ENCODE results near the gene CXCL16. TPM values are rescaled to one million over a fixed set of nuclear protein-coding genes. Genes with fewer than 3 reads are reported as not detected.

The CXCL16 gene
- total and polyA plus RNA-seq, 3 donors from 2014 or later = 53.0 to 201 (median 172) TPM

DNA sequence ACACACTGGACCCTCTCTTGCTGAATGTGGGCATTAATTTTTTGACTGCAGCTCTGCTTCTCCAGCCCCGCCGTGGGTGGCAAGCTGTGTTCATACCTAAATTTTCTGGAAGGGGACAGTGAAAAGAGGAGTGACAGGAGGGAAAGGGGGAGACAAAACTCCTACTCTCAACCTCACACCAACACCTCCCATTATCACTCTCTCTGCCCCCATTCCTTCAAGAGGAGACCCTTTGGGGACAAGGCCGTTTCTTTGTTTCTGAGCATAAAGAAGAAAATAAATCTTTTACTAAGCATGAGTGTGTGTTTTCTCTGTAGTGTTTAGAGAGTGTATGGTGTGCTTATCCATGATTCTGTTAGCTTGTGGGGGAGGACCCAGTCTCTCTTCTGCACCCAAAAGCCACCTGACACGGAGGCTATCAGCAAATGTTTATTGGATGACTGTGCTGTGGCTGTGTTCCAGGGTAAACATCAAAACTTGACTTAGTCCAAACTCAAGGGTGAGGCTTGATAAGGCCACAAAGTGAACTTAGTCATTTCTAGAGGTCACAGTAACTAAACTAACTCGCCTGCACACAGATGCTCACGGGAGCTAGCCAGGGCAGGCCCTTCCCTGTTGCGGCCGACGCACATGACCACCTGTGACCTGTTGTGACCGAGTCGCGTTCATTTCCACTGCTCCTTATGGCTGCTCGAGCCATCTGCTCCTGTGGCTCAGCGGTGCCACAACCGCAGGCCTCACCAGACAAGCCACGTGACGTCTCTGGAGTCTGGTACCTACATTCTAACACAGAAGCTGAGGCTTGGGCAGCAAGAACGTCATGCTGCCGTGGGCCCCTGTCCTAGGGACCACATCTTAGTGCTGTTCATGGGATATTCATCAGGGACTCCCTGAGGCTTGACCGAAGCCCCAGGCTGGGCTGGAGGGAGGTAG, 18.3 kb downstream of the CXCL16 start:
- TF ChIP-seq, protein P1, sequence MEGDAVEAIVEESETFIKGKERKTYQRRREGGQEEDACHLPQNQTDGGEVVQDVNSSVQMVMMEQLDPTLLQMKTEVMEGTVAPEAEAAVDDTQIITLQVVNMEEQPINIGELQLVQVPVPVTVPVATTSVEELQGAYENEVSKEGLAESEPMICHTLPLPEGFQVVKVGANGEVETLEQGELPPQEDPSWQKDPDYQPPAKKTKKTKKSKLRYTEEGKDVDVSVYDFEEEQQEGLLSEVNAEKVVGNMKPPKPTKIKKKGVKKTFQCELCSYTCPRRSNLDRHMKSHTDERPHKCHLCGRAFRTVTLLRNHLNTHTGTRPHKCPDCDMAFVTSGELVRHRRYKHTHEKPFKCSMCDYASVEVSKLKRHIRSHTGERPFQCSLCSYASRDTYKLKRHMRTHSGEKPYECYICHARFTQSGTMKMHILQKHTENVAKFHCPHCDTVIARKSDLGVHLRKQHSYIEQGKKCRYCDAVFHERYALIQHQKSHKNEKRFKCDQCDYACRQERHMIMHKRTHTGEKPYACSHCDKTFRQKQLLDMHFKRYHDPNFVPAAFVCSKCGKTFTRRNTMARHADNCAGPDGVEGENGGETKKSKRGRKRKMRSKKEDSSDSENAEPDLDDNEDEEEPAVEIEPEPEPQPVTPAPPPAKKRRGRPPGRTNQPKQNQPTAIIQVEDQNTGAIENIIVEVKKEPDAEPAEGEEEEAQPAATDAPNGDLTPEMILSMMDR (IDR thresholded peaks at IDR 0.05) = no peak
- no peak for TF ChIP-seq POLR2A (IDR thresholded peaks at IDR 0.05)
- no peaks in the 10 kb centered on the region for H3K9me3 ChIP-seq
- WGBS, 2 donors = 64 to 70% methylated on average over 20 of the region's 20 CpGs
- H3K36me3 ChIP-seq (ENCODE audit: low read depth, missing control alignments) = no peaks in the 10 kb centered on the region
- peak; percentile 40 for DNase-seq
- H3K4me3 ChIP-seq = no peak overlapping the region
- no peak overlapping the region for H3K27ac ChIP-seq
- intact Hi-C loops (cut with DNase I; ENCODE audit: low total_unique reads) = no loop called here
- no peaks in the 10 kb centered on the region for H3K27me3 ChIP-seq
- H3K4me1 ChIP-seq = no peaks in the 10 kb centered on the region

DNA sequence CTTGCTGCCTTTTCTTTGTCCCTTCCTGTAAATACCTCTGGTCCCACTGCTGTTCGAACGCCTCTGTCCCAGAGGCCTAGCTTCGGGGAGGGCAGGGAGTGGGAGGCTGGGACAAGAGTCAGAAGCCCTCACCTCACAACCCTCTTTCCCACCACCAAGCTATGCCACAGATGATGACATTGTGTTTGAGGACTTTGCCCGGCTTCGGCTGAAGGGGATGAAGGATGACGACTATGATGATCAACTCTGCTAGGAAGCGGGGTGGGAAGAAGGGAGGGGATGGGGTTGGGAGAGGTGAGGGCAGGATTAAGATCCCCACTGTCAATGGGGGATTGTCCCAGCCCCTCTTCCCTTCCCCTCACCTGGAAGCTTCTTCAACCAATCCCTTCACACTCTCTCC, 18.9 kb downstream of the CXCL16 start:
- WGBS, 2 donors = 93% methylated on average over 7 of the region's 7 CpGs
- Histone ChIP-seq H3K36me3 (ENCODE audit: low read depth, missing control alignments) (no peaks in the 10 kb centered on the region), H3K9me3 (no peaks in the 10 kb centered on the region), H3K27me3 (no peaks in the 10 kb centered on the region), H3K27ac (no peak overlapping the region), H3K4me3 (no peak overlapping the region), H3K4me1 (no peaks in the 10 kb centered on the region)
- no peak for DNase-seq
- TF ChIP-seq POLR2A (IDR thresholded peaks at IDR 0.05) = no peak
- TF ChIP-seq, protein P1 (IDR thresholded peaks at IDR 0.05) = no peak
- intact Hi-C loops (cut with DNase I; ENCODE audit: low total_unique reads) = no loop called here

DNA sequence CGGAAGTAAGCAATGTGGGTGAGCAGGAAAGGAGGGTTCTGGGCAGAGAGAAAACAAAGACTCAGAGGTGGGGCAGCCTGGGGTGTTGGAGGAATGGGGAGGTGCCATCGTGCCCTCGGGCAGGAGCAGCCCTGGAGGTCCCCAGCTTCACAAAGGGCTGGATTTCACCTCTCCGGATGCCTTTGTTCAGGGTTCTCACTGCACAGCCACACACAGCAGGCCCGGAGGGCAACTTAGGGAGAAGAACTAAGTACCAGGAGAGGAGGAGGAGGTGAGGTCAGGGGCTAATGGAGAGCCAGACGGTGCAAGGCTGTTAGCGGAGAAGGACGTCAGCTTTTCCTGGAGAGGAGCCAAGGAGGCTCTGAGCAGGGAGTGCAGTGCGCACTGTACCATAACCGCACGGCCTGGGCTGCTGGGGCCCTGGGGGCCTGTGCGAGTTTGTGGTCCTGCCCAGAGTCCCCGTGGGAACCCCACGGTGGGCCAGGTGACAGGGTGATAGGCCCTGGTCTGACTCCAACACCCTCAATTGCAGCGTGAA, 20.0 kb downstream of the CXCL16 start:
- no peak overlapping the region for H3K27ac ChIP-seq
- no peaks in the 10 kb centered on the region for H3K27me3 ChIP-seq
- WGBS, 2 donors = 65 to 67% methylated on average over 6 to 15 of the region's 15 CpGs
- intact Hi-C loops (cut with DNase I; ENCODE audit: low total_unique reads) = no loop called here
- no peaks in the 10 kb centered on the region for H3K9me3 ChIP-seq
- no peak overlapping the region for H3K4me3 ChIP-seq
- no peaks in the 10 kb centered on the region for H3K4me1 ChIP-seq
- DNase-seq = peak; percentile 47
- TF ChIP-seq, protein P1 (IDR thresholded peaks at IDR 0.05) = no peak
- no peak for TF ChIP-seq POLR2A (IDR thresholded peaks at IDR 0.05)
- no peaks in the 10 kb centered on the region for H3K36me3 ChIP-seq (ENCODE audit: low read depth, missing control alignments)

DNA sequence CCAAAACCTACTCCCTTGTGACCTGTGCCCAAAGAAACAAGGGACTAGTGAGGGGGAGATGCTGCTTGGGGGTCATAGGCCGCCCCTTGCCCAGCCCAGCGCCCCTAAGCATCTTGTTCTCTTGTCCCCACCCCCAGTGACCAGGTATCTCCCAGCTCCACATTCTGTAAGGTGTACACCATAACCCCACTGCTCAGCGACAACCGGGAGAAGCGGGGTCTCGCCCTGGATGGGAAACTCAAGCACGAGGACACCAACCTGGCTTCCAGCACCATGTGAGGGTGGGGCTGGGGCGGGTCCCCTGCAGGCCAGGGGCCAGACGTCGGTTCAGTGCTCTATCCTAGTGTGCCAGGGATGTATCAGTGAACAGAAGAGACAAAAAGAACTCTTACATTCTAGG, 20.6 kb downstream of the CXCL16 start:
- no peaks in the 10 kb centered on the region for H3K27me3 ChIP-seq
- DNase-seq = no peak
- intact Hi-C loops (cut with DNase I; ENCODE audit: low total_unique reads) = no loop called here
- H3K27ac ChIP-seq = no peak overlapping the region
- no peak overlapping the region for H3K4me3 ChIP-seq
- no peaks in the 10 kb centered on the region for H3K36me3 ChIP-seq (ENCODE audit: low read depth, missing control alignments)
- H3K9me3 ChIP-seq = no peaks in the 10 kb centered on the region
- 78 to 85% methylated on average over 10 of the region's 10 CpGs for WGBS, 2 donors
- no peaks in the 10 kb centered on the region for H3K4me1 ChIP-seq
- TF ChIP-seq POLR2A (IDR thresholded peaks at IDR 0.05) = no peak
- TF ChIP-seq, protein P1 (IDR thresholded peaks at IDR 0.05) = no peak
